Measurements from ENCODE around the gene TPT1. TPM values are rescaled to one million over a fixed set of nuclear protein-coding genes. Genes with fewer than 3 reads are reported as not detected.

Gene TPT1
- 1,554 and 3,593 TPM in 2 replicates for total RNA-seq

GRCh38 chr13:45341034-45341798 is at the start of gene TPT1:
TSS of gene TPT1 (minus strand) at chr13:45341183. CDS start at chr13:45341069, 114 bp downstream.

Other genes with a start within 250 kb of the TPT1 start
- gene GTF2F2, start 220.7 kb downstream of the TPT1 start, total RNA-seq = 19.5 and 21.7 TPM in 2 replicates
- gene KCTD4, start 140.1 kb downstream of the TPT1 start, total RNA-seq = not detected in 2 replicates
- 4.7 and 7.1 TPM in 2 replicates for gene SLC25A30, start 77.2 kb upstream of the TPT1 start, total RNA-seq
- 17.8 and 27.2 TPM in 2 replicates for gene COG3, start 123.8 kb upstream of the TPT1 start, total RNA-seq